ENCODE data around the gene PARD3.

The PARD3 gene

GRCh38 chr10:34567659-34568253 lies 247.3 kb downstream of the PARD3 start:
- no peak for DNase-seq

GRCh38 chr10:34565934-34566333 lies 249.2 kb downstream of the PARD3 start:
- DNase-seq: no peak

GRCh38 chr10:34558093-34558583 lies 257.0 kb downstream of the PARD3 start:
- DNase-seq: no peak

- no peak for DNase-seq
Measured at GRCh38 chr10:34557173-34557572, 257.9 kb downstream of the PARD3 start.

- no peak for DNase-seq
Measured at GRCh38 chr10:34555653-34556052, 259.4 kb downstream of the PARD3 start.

- no peak for DNase-seq
Measured at GRCh38 chr10:34553747-34554146, 261.3 kb downstream of the PARD3 start.

GRCh38 chr10:34551295-34551694 lies 263.8 kb downstream of the PARD3 start:
- DNase-seq: no peak

GRCh38 chr10:34549953-34550352 lies 265.1 kb downstream of the PARD3 start:
- no peak for DNase-seq

- DNase-seq: no peak
Measured at GRCh38 chr10:34549001-34549400, 266.1 kb downstream of the PARD3 start.

- no peak for DNase-seq
Measured at GRCh38 chr10:34548466-34548865, 266.6 kb downstream of the PARD3 start.

GRCh38 chr10:34547695-34548094 lies 267.4 kb downstream of the PARD3 start:
- DNase-seq: no peak

- DNase-seq: no peak
Measured at GRCh38 chr10:34547291-34547690, 267.8 kb downstream of the PARD3 start.

- DNase-seq: no peak
Measured at GRCh38 chr10:34544400-34544799, 270.7 kb downstream of the PARD3 start.

- DNase-seq: no peak
Measured at GRCh38 chr10:34543716-34544115, 271.4 kb downstream of the PARD3 start.

GRCh38 chr10:34540492-34540891 lies 274.6 kb downstream of the PARD3 start:
- no peak for DNase-seq

GRCh38 chr10:34539533-34540315 lies 275.4 kb downstream of the PARD3 start:
- peak; percentile 3 for DNase-seq

GRCh38 chr10:34538281-34538829 lies 276.7 kb downstream of the PARD3 start:
- no peak for DNase-seq

- peak; percentile 14 for DNase-seq
Measured at GRCh38 chr10:34537629-34538231, 277.4 kb downstream of the PARD3 start.

- DNase-seq: no peak
Measured at GRCh38 chr10:34535872-34536271, 279.2 kb downstream of the PARD3 start.

GRCh38 chr10:34530778-34531177 lies 284.3 kb downstream of the PARD3 start:
- no peak for DNase-seq

GRCh38 chr10:34528320-34528719 lies 286.8 kb downstream of the PARD3 start:
- DNase-seq: no peak

- no peak for DNase-seq
Measured at GRCh38 chr10:34526758-34527730, 288.1 kb downstream of the PARD3 start.

GRCh38 chr10:34526186-34526585 lies 288.9 kb downstream of the PARD3 start:
- no peak for DNase-seq

Data from activated CD4-positive, alpha-beta T cell treated with anti-CD3 and anti-CD28 coated beads, Interleukin-2, Interleukin-6, amounts not matched to agents 100 ng/mL and 50 ng/mL, durations not matched to agents 16 hours and 8 hours (primary cell).